GM12878 (cell line): ENCODE results near the gene HPGD. TPM values are rescaled to one million over a fixed set of nuclear protein-coding genes. Genes with fewer than 3 reads are reported as not detected.

Source experiments
- ATAC-seq: fragments of 200-7000 bp; cut with Tn5 transposase; 3 replicates; pipeline ENCODE4 v1.9.1; 2020; ENCODE audit warnings: mild to moderate bottlenecking, moderate library complexity
- BruUV-seq: library from RNA; stranded (reverse); fragments of 400-500 nt; replicated peaks from 2 replicates; lab custom pipeline; 2021; lab: Mats Ljungman, UMichigan
- CTCF ChIA-PET: fragments of 300-600 bp; sonication (Branson Sonifier 250); formaldehyde crosslinking; extraction: SDS; loops from one replicate; lab custom pipeline; 2021; ENCODE audit warnings: inconsistent platforms; lab: Yijun Ruan, JAX
- POLR2A ChIA-PET: fragments of 350-600 bp; formaldehyde crosslinking; extraction: SDS; loops from one replicate; lab custom pipeline; 2021; ENCODE audit warnings: inconsistent platforms; lab: Charles Lee
- RAD21 ChIA-PET: fragments of 300-600 bp; sonication (Branson Sonifier 250); formaldehyde crosslinking; loops from one replicate; lab custom pipeline; 2023; ENCODE audit warnings: antibody characterized with exemption; ENCODE audit not compliant: unreplicated experiment; lab: Charles Lee
- SMC1A ChIA-PET: fragments of 300-600 bp; sonication (Branson Sonifier 250); formaldehyde crosslinking; loops from one replicate; lab custom pipeline; 2023; ENCODE audit not compliant: unreplicated experiment, uncharacterized antibody; lab: Charles Lee
- DNase-seq: peaks from one replicate; pipeline ENCODE4 v3.0.0-alpha.2; 2011; ENCODE audit warnings: low read depth, low spot score
- FAIRE-seq: peaks from 3 replicates; lab custom pipeline; 2011; peaks lifted over from hg19 to GRCh38; lab: Jason Lieb, UNC
- H2AFZ ChIP-seq: 2 replicates; pipeline ENCODE4 v1.6.0; 2011; ENCODE audit warnings: low read depth, low read length, control low read depth; ENCODE audit not compliant: control insufficient read depth
- H3K27ac ChIP-seq: 2 replicates; pipeline ENCODE4 v1.5.1; 2011; ENCODE audit warnings: control low read depth; ENCODE audit not compliant: control insufficient read depth, insufficient read depth
- H3K27me3 ChIP-seq, 2 experiments: replicated peaks in 1 of 2; 2 replicates each; pipeline versions ENCODE4 v1.6.0 to v1.6.1; 2011; ENCODE audit warnings: low read length in 1 of 2; ENCODE audit not compliant: control insufficient read depth in 2 of 2, insufficient read depth in 2 of 2
- H3K36me3 ChIP-seq, 2 experiments: 2 replicates each; pipeline ENCODE4 v1.5.1; 2011; ENCODE audit warnings: low read length in 1 of 2; ENCODE audit not compliant: control insufficient read depth in 2 of 2, insufficient read depth in 2 of 2
- H3K4me1 ChIP-seq: 2 replicates; pipeline ENCODE4 v1.6.1; 2011; ENCODE audit warnings: mild to moderate bottlenecking, low read length, moderate library complexity, mixed read lengths; ENCODE audit not compliant: control insufficient read depth, insufficient read depth
- H3K4me2 ChIP-seq: 2 replicates; pipeline ENCODE4 v1.6.0; 2011; ENCODE audit warnings: control low read depth; ENCODE audit not compliant: control insufficient read depth, insufficient read depth
- H3K4me3 ChIP-seq: fragments of 200-600 bp; sonication (generic); 2 replicates; pipeline ENCODE4 v1.5.1; 2016
- H3K79me2 ChIP-seq: 2 replicates; pipeline ENCODE4 v1.6.0; 2011; ENCODE audit warnings: low read length; ENCODE audit not compliant: control insufficient read depth, insufficient read depth
- H3K9ac ChIP-seq: 2 replicates; pipeline ENCODE4 v1.8.0; 2011; ENCODE audit warnings: low read length, control low read depth, mixed read lengths; ENCODE audit not compliant: control insufficient read depth, insufficient read depth
- H3K9me3 ChIP-seq: replicated peaks from 3 replicates; pipeline ENCODE4 v1.5.1; 2011; ENCODE audit warnings: mild to moderate bottlenecking, low read length; ENCODE audit not compliant: control insufficient read depth, insufficient read depth
- H4K20me1 ChIP-seq: 2 replicates; pipeline ENCODE4 v1.6.0; 2011; ENCODE audit not compliant: control insufficient read depth, insufficient read depth
- BCL11A ChIP-seq: IDR thresholded peaks from 2 replicates; pipeline ENCODE4 v1.6.1; 2011; ENCODE audit warnings: low read depth, low read length
- CHD2 ChIP-seq: IDR thresholded peaks from 2 replicates; pipeline ENCODE4 v1.6.1; 2011; ENCODE audit warnings: low read depth, low read length, improper control_type of control experiment, borderline replicate concordance
- CREB1 ChIP-seq: IDR thresholded peaks from 2 replicates; pipeline ENCODE4 v1.6.1; 2012; ENCODE audit warnings: low read depth, mild to moderate bottlenecking, inconsistent platforms
- CREM ChIP-seq: IDR thresholded peaks from 2 replicates; pipeline ENCODE4 v1.6.1; 2014; ENCODE audit warnings: antibody characterized with exemption, low read depth
- EED ChIP-seq: sonication (generic); IDR thresholded peaks from 2 replicates; pipeline ENCODE4 v1.6.1; 2016; ENCODE audit warnings: antibody characterized with exemption, low read depth
- EGR1 ChIP-seq, 2 experiments: IDR thresholded peaks; 1 replicate in 1 of 2; 2 replicates in 1 of 2; pipeline ENCODE4 v1.6.1; 2011 to 2012; ENCODE audit warnings: low read depth in 2 of 2, low read length in 2 of 2, borderline replicate concordance in 1 of 2, mild to moderate bottlenecking in 1 of 2, moderate library complexity in 1 of 2
- HSF1 ChIP-seq: fragments of 150-350 bp; IDR thresholded peaks from 2 replicates; pipeline ENCODE4 v1.6.1; 2014; ENCODE audit warnings: mild to moderate bottlenecking, low read depth, low read length
- JUND ChIP-seq: IDR thresholded peaks from 2 replicates; pipeline ENCODE4 v1.6.1; 2012; ENCODE audit warnings: low read depth, mild to moderate bottlenecking, low read length, improper control_type of control experiment, moderate library complexity
- LARP7 ChIP-seq: fragments of 450-650 bp; IDR thresholded peaks from 2 replicates; pipeline ENCODE4 v1.6.1; 2017; ENCODE audit warnings: mild to moderate bottlenecking
- NFYB ChIP-seq: IDR thresholded peaks from 2 replicates; pipeline ENCODE4 v1.6.1; 2011; ENCODE audit warnings: low read depth, mild to moderate bottlenecking, low read length, improper control_type of control experiment, moderate library complexity; ENCODE audit not compliant: insufficient read depth
- NR2C2 ChIP-seq: IDR thresholded peaks from 2 replicates; pipeline ENCODE4 v1.6.1; 2011; ENCODE audit warnings: borderline replicate concordance, low read depth; ENCODE audit not compliant: control insufficient read depth, insufficient read length
- PAX8 ChIP-seq: fragments of 450-650 bp; IDR thresholded peaks from 2 replicates; pipeline ENCODE4 v1.6.1; 2017; ENCODE audit warnings: mild to moderate bottlenecking, moderate library complexity
- POLR2A ChIP-seq: IDR thresholded peaks from 2 replicates; pipeline ENCODE4 v1.6.1; 2011; ENCODE audit warnings: low read depth, mild to moderate bottlenecking, low read length
- RCOR1 ChIP-seq: conservative IDR thresholded peaks from 2 replicates; pipeline ENCODE4 v1.6.1; 2012; ENCODE audit warnings: low read depth, low read length, improper control_type of control experiment
- REST ChIP-seq: IDR thresholded peaks from 2 replicates; pipeline ENCODE4 v1.6.1; 2012; ENCODE audit warnings: mild to moderate bottlenecking, low read depth, low read length
- RFX5 ChIP-seq: IDR thresholded peaks from 2 replicates; pipeline ENCODE4 v1.6.1; 2011; ENCODE audit warnings: low read depth, low read length, improper control_type of control experiment
- STAT3 ChIP-seq: IDR thresholded peaks from 2 replicates; pipeline ENCODE4 v1.6.1; 2011; ENCODE audit warnings: low read depth, low read length, improper control_type of control experiment
- ZBED1 ChIP-seq: IDR thresholded peaks from 2 replicates; pipeline ENCODE4 v1.6.1; 2016; ENCODE audit warnings: borderline replicate concordance
- ZNF622 ChIP-seq: fragments of 450-650 bp; IDR thresholded peaks from 2 replicates; pipeline ENCODE4 v1.6.1; 2017; ENCODE audit warnings: mild to moderate bottlenecking, inconsistent platforms
- ZZZ3 ChIP-seq: IDR thresholded peaks from 2 replicates; pipeline ENCODE4 v1.6.1; 2011; ENCODE audit warnings: low read depth; ENCODE audit not compliant: control insufficient read depth, insufficient read length
- in situ Hi-C: fragments of 300-500 bp; cut with MboI; formaldehyde crosslinking; loops from 9 replicates; pipeline ENCODE4 v1.14.3; 2018; ENCODE audit warnings: mixed read lengths
- intact Hi-C: fragments of 100-400 bp; cut with micrococcal nuclease; formaldehyde crosslinking; loops from one replicate; pipeline ENCODE4 v1.14.2; 2022; ENCODE audit not compliant: unreplicated experiment
- polyA plus RNA-seq, 11 experiments: library from polyadenylated mRNA; depleted of rRNA in 4 of 11; unstranded in 6 of 11; stranded (reverse) in 5 of 11; fragments of >200 nt; fragmentation: Nextera tagmentation in 4 of 11; fragmentation: Illumina TruSeq in 1 of 11; extraction: Ambion mirVana in 4 of 11; extraction: Trizol in 1 of 11; gene quantifications; 1 replicate in 1 of 11; 2 replicates in 10 of 11; pipeline versions ENCODE4 v1.2.1 to v1.2.3, GENCODE V29; 2011 to 2016; ENCODE audit warnings: inconsistent platforms in 2 of 11, missing spikeins in 2 of 11, low read depth in 1 of 11
- total RNA-seq, 4 experiments: library from RNA; depleted of rRNA in 3 of 4; stranded (reverse); fragments of >200 nt in 3 of 4; fragmentation: Illumina TruSeq in 1 of 4; extraction: Trizol in 1 of 4; gene quantifications; 2 replicates each; pipeline versions ENCODE4 v1.2.1 to v1.2.3, GENCODE V29; 2013 to 2021

The HPGD gene
- total and polyA plus RNA-seq, 10 of the 15 experiments (the other 5 are each of a cell fraction or from before 2014, with no cell fraction given): 0.07 to 0.41 (median 0.24) TPM; not detected in 7

GRCh38 chr4:174531486-174531885 is 9.2 kb upstream of the HPGD start:
- intact Hi-C loops (no loop called here), in situ Hi-C loops (no loop called here)
- Histone ChIP-seq H3K9ac (no peak overlapping the region), H3K27ac (no peak overlapping the region), H3K4me1 (no peaks in the 10 kb centered on the region), H4K20me1 (no peaks in the 10 kb centered on the region), H3K4me3 (no peak overlapping the region), H3K36me3 (no peaks in the 10 kb centered on the region), H3K79me2 (no peaks in the 10 kb centered on the region), H3K4me2 (no peak overlapping the region), H2AFZ (no peak overlapping the region), H3K9me3 (no peaks in the 10 kb centered on the region), H3K27me3 (no peaks in the 10 kb centered on the region)
- FAIRE-seq: no peak
- no peak for DNase-seq
- ChIA-PET SMC1A (no interaction called here), POLR2A (no interaction called here), RAD21 (no interaction called here), CTCF (no interaction called here)
- TF ChIP-seq EED (no peak), EGR1 (IDR thresholded peaks at IDR 0.05; ENCODE audit: borderline replicate concordance in 1 of 2, low read depth in 2 of 2, low read length in 2 of 2) (no peak), JUND (no peak), STAT3 (no peak), BCL11A (no peak), CREB1 (no peak), LARP7 (no peak), ZZZ3 (no peak), NFYB (no peak), NR2C2 (no peak), CHD2 (no peak), POLR2A (no peak), RCOR1 (no peak), ZBED1 (no peak), ZNF622 (no peak), PAX8 (no peak), RFX5 (no peak), REST (no peak), CREM (no peak), HSF1 (no peak)
- no peak for ATAC-seq
- BruUV-seq: no TSS peak
